Prostate gland (tissue), 2 donors: Measurements from ENCODE around the gene CNTN5. TPM values are rescaled to one million over a fixed set of nuclear protein-coding genes. Genes with fewer than 3 reads are reported as not detected.

Source experiments
- DNase-seq: peaks from one replicate; pipeline ENCODE4 v3.0.0-alpha.2; 2019; ENCODE audit warnings: low spot score
- H3K27ac ChIP-seq, 2 donors: fragments of 200-600 bp; sonication (generic); 2 replicates each; pipeline ENCODE4 v1.5.1; 2017 to 2019
- H3K27me3 ChIP-seq: fragments of 200-600 bp; sonication (generic); replicated peaks from 2 replicates; pipeline ENCODE4 v1.5.1; 2019; ENCODE audit not compliant: insufficient read depth
- H3K36me3 ChIP-seq, 2 donors: fragments of 200-600 bp; sonication (generic); 1 replicate in 1 of 2; 2 replicates in 1 of 2; pipeline versions ENCODE4 v1.5.1 to v1.8.1; 2017 to 2019
- H3K4me1 ChIP-seq: fragments of 200-600 bp; sonication (generic); replicated peaks from 2 replicates; pipeline ENCODE4 v1.5.1; 2019
- H3K4me3 ChIP-seq, 2 donors: fragments of 200-600 bp; sonication (generic); 2 replicates each; pipeline ENCODE4 v1.5.1; 2017 to 2019
- H3K9me3 ChIP-seq: fragments of 200-600 bp; sonication (generic); 2 replicates; pipeline ENCODE4 v1.5.1; 2017
- POLR2A ChIP-seq: fragments of 450-650 bp; IDR thresholded peaks from one replicate; pipeline ENCODE4 v1.6.1; 2016; ENCODE audit warnings: antibody characterized with exemption, mild to moderate bottlenecking
- POLR2AphosphoS5 ChIP-seq: sonication (generic); formaldehyde crosslinking; IDR thresholded peaks from one replicate; pipeline ENCODE4 v1.6.1; 2017; ENCODE audit warnings: antibody characterized with exemption
- WGBS: methylation state at CpG from one replicate; pipeline ENCODE4 v1.1.5; 2018; 5-methylcytosine and 5-hydroxymethylcytosine counted together
- intact Hi-C: fragments of 100-400 bp; cut with DNase I; formaldehyde crosslinking; loops from one replicate; pipeline ENCODE4 v1.14.2; 2022
- total RNA-seq, 2 donors: library from RNA; depleted of rRNA; stranded (reverse); fragments of >200 nt; gene quantifications; one replicate each; pipeline ENCODE4 v1.1.0, GENCODE V29; 2016
- TF ChIP-seq, protein P1 (sequence below), 4 experiments: fragments of 200-600 bp in 2 of 4; fragments of 450-650 bp in 2 of 4; sonication (generic) in 2 of 4; IDR thresholded peaks; 1 replicate in 3 of 4; 2 replicates in 1 of 4; pipeline ENCODE4 v1.5.1; 2016 to 2019; ENCODE audit warnings: antibody characterized with exemption in 4 of 4, mild to moderate bottlenecking in 2 of 4, moderate library complexity in 2 of 4

CNTN5 gene
- total RNA-seq, 2 donors from 2014 or later: 1.0 TPM; not detected in 1

DNA sequence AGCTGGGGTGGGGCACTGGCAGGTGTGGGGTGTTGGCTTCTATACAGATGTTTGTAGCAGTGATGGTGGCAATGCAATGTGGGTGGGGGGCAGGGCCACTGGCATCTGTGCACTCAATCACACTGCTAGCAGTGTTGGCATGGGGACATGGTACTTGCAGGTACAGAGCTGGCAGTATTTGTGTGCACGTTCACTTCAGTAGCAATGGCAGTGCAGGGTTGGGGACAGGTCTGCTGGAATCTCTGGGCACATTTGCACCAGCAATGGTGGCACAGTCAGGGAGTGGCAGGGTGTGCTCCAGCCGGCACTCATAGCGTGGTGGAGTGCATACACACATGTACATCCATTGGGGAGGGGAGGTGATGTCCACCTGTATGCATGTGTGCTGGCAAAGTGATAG lies 775.2 kb downstream of the CNTN5 start:
- DNase-seq: no peak
- H3K27me3 ChIP-seq: no peaks in the 10 kb centered on the region
- no peaks in the 10 kb centered on the region for H3K36me3 ChIP-seq
- no peaks in the 10 kb centered on the region for H3K4me1 ChIP-seq
- H3K4me3 ChIP-seq: no peak overlapping the region
- TF ChIP-seq POLR2AphosphoS5 (no peak), POLR2A (no peak)
- TF ChIP-seq, protein P1, sequence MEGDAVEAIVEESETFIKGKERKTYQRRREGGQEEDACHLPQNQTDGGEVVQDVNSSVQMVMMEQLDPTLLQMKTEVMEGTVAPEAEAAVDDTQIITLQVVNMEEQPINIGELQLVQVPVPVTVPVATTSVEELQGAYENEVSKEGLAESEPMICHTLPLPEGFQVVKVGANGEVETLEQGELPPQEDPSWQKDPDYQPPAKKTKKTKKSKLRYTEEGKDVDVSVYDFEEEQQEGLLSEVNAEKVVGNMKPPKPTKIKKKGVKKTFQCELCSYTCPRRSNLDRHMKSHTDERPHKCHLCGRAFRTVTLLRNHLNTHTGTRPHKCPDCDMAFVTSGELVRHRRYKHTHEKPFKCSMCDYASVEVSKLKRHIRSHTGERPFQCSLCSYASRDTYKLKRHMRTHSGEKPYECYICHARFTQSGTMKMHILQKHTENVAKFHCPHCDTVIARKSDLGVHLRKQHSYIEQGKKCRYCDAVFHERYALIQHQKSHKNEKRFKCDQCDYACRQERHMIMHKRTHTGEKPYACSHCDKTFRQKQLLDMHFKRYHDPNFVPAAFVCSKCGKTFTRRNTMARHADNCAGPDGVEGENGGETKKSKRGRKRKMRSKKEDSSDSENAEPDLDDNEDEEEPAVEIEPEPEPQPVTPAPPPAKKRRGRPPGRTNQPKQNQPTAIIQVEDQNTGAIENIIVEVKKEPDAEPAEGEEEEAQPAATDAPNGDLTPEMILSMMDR (IDR thresholded peaks at IDR 0.05): no peak
- intact Hi-C loops: no loop called here
- WGBS: 87% methylated on average over 3 of the region's 3 CpGs
- no peak overlapping the region for H3K27ac ChIP-seq
- H3K9me3 ChIP-seq: no peaks in the 10 kb centered on the region

- DNase-seq: no peak
- no peak overlapping the region for H3K4me3 ChIP-seq
- no peaks in the 10 kb centered on the region for H3K4me1 ChIP-seq
- 67% methylated on average over 3 of the region's 3 CpGs for WGBS
- no peaks in the 10 kb centered on the region for H3K36me3 ChIP-seq
- TF ChIP-seq POLR2A (no peak), POLR2AphosphoS5 (no peak)
- TF ChIP-seq, protein P1 (IDR thresholded peaks at IDR 0.05): no peak
- no peak overlapping the region for H3K27ac ChIP-seq
- intact Hi-C loops: no loop called here
- H3K9me3 ChIP-seq: no peaks in the 10 kb centered on the region
- no peaks in the 10 kb centered on the region for H3K27me3 ChIP-seq
Observed at GRCh38 chr11:99803501-99803900, 782.8 kb downstream of the CNTN5 start.

- TF ChIP-seq POLR2AphosphoS5 (no peak), POLR2A (no peak)
- TF ChIP-seq, protein P1 (IDR thresholded peaks at IDR 0.05): no peak
- WGBS: 88% methylated on average over 6 of the region's 6 CpGs
- intact Hi-C loops: no loop called here
Observed at GRCh38 chr11:99812516-99812915, 791.8 kb downstream of the CNTN5 start.

DNA sequence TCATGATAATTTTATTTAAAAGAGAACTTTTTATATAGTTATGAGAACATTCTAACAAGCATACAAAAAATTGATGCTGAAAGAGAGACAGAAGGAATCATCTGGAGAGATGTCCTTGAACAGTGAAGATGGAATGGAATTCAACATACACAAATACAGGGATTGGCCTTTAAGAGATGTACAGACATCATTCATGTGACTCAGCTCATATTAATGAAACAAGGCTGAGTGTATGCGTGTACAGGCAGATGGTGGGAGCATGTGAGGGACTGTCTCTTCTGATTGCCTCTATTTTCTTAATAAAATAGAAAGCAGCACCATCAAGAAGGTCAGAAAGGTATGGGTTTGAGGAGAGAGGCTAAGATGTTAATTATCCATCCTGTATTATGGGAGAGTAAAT lies 793.3 kb downstream of the CNTN5 start:
- WGBS: 76% methylated on average over 1 of the region's 1 CpG

More at GRCh38 chr11:99812516-99812915, 791.8 kb downstream of the CNTN5 start:
- Histone ChIP-seq H3K36me3 (no peaks in the 10 kb centered on the region), H3K4me1 (no peaks in the 10 kb centered on the region), H3K4me3 (no peak overlapping the region), H3K27me3 (no peaks in the 10 kb centered on the region), H3K27ac (no peak overlapping the region), H3K9me3 (no peaks in the 10 kb centered on the region)
- no peak for DNase-seq

GRCh38 chr11:99814738-99815137 lies 794.0 kb downstream of the CNTN5 start:
- Histone ChIP-seq H3K27me3 (no peaks in the 10 kb centered on the region), H3K9me3 (no peaks in the 10 kb centered on the region), H3K4me3 (no peak overlapping the region), H3K36me3 (no peaks in the 10 kb centered on the region), H3K27ac (no peak overlapping the region), H3K4me1 (no peaks in the 10 kb centered on the region)
- no peak for DNase-seq
- intact Hi-C loops: no loop called here
- TF ChIP-seq POLR2AphosphoS5 (no peak), POLR2A (no peak)
- TF ChIP-seq, protein P1 (IDR thresholded peaks at IDR 0.05): no peak
- 62% methylated on average over 5 of the region's 5 CpGs for WGBS

More for the DNA sequence above, 793.3 kb downstream of the CNTN5 start:
- Histone ChIP-seq H3K4me1 (no peaks in the 10 kb centered on the region), H3K9me3 (no peaks in the 10 kb centered on the region), H3K4me3 (no peak overlapping the region), H3K36me3 (no peaks in the 10 kb centered on the region), H3K27me3 (no peaks in the 10 kb centered on the region), H3K27ac (no peak overlapping the region)
- intact Hi-C loops: no loop called here
- DNase-seq: no peak
- TF ChIP-seq POLR2A: no peak
- TF ChIP-seq POLR2AphosphoS5: no peak
- TF ChIP-seq, protein P1 (IDR thresholded peaks at IDR 0.05): no peak
